HG03565 (cell line): ENCODE measurements around the gene ALPG.
"Not testable (repeated sequence)": the region's sequence is repeated elsewhere in the genome, so short reads cannot be mapped to it uniquely, and the experiment has no call there.

Experiments used
- ATAC-seq: cut with Tn5 transposase; IDR thresholded peaks from one replicate; pipeline ENCODE4 v1.9.1; 2021; ENCODE audit warnings: mild to moderate bottlenecking, moderate library complexity; ENCODE audit not compliant: unreplicated experiment

Gene ALPG

GRCh38 chr2:232376713-232377112 lies 29.9 kb upstream of the ALPG start:
- no peak for ATAC-seq

- no peak for ATAC-seq
Observed at GRCh38 chr2:232377319-232377718, 29.3 kb upstream of the ALPG start.

- no peak for ATAC-seq
Observed at GRCh38 chr2:232377841-232378734, 28.6 kb upstream of the ALPG start.

- ATAC-seq, result not testable (repeated sequence)
Observed at GRCh38 chr2:232378735-232379151, 27.9 kb upstream of the ALPG start, which contains the start of gene ALPP. ALPP (plus strand) TSS chr2:232378751; CDS start chr2:232378803, 52 bp downstream.

DNA sequence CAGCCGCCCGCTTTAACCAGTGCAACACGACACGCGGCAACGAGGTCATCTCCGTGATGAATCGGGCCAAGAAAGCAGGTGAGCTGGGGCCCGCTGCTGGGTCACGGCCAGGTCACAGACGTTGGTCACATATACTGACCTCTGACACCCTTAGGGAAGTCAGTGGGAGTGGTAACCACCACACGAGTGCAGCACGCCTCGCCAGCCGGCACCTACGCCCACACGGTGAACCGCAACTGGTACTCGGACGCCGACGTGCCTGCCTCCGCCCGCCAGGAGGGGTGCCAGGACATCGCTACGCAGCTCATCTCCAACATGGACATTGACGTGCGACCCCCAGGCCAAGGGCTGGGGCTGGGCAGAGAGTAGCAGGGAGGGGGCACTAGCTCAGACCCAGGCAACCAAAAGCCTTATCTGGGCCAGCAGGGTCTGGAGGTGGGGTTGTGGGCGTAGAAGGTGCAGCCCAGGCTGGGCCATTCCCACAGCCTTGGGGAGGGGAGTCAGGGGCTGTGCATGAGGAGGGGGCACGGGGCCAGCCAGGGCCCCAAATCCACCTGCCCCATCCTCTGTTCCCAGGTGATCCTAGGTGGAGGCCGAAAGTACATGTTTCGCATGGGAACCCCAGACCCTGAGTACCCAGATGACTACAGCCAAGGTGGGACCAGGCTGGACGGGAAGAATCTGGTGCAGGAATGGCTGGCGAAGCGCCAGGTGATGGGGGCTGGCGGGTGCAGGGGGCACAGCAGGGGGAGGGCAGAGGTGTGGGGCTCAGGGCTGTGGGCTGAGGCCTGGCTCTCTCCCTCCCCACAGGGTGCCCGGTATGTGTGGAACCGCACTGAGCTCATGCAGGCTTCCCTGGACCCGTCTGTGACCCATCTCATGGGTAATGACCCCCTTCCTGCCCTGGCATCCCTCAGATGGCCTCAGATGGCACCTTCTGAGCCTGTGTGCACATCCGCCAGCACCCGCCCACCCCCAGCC lies 26.7 kb upstream of the ALPG start:
- not testable (repeated sequence) for ATAC-seq

- ATAC-seq, result not testable (repeated sequence)
Observed at GRCh38 chr2:232381204-232382031, 25.2 kb upstream of the ALPG start.

GRCh38 chr2:232382331-232383225 lies 24.1 kb upstream of the ALPG start:
- no peak for ATAC-seq

DNA sequence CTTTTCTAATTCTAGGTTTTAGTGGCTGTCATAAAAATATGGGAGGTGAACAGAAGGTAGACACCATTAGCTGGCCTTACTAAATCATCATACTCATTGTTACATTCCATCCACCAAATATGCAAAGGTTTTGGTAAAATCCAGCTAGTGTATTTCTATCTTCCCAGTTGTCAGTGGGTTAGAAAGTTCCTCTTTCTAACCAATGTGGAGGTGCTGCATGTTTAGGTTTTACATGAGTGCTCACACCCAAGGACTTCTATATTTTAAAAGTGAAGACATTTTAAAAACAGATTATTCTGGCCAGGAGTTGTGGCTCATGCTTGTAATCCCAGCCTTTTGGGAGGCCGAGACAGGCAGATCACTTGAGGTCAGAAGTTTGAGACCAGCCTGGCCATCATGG lies 22.2 kb upstream of the ALPG start:
- ATAC-seq, result no peak

DNA sequence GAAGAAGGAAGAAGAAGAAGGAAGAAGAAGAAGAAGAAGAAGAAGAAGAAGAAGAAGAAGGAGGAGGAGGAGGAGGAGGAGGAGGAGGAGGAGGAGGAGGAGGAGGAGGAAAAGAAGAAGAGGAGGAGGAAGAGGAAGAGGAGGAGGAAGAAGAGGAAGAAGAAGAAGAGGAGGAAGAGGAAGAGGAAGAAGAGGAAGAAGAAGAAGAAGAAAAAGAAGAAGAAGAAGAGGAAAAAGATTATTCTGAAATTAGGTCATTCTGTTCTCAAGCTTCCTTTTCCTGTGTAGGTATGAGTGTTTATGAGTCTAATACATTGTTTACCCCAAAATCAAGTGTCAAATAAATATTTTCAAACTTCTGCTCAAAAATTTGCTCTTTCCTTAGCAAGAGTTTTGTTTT lies 21.6 kb upstream of the ALPG start:
- ATAC-seq, result not testable (repeated sequence)

- ATAC-seq, result no peak
Observed at GRCh38 chr2:232385660-232386489, 20.8 kb upstream of the ALPG start.

DNA sequence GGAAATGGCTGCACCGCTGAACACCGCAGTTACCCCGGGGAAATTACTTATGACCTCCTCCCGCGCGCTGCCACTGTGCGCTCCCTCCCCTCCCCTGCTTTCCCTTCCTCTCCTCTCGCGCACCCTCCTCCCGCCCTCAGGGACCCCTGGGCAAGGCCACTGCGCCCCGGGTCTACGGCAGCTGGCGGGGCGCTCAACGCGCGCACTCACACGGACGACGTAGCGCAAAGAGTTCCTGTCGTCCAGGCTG lies 20.2 kb upstream of the ALPG start:
- no peak for ATAC-seq

DNA sequence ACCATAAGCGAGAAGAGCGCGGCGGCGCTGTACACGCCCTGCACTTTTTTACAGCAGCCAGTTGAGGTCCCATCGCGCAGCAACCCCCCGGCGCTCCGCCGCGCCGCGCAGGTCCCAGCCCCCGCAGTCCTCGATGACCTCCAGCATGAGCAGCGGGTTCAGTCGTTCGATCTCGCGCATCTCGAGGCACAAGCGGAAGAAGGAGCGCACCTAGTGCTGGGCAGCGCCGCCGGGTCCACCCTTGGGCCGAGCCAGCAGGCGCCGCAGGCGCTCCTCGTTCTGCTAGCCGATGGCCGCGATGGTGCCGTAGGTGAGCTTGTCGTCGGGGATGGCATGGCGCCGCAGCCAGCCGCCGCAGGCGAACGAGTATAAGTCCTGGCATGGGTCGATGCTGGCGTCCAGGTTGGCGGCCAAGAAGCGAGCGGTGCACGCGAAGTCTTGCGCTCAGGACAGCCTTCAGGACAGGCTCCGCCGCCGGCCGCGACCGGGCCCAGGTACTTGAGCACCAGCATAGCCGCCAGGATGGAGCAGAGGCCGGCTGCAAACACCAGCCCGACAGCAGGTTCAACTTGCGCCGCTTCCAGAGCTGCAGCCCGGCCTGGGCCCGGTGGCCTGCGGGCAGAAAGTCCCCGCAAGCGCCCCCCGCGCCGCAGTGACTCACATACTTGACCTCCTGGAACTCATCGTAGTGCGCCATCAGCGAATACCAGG lies 19.7 kb upstream of the ALPG start:
- no peak for ATAC-seq

GRCh38 chr2:232387451-232388171 lies 19.0 kb upstream of the ALPG start:
- ATAC-seq, result no peak

GRCh38 chr2:232388324-232388891 lies 18.2 kb upstream of the ALPG start:
- ATAC-seq, result no peak

DNA sequence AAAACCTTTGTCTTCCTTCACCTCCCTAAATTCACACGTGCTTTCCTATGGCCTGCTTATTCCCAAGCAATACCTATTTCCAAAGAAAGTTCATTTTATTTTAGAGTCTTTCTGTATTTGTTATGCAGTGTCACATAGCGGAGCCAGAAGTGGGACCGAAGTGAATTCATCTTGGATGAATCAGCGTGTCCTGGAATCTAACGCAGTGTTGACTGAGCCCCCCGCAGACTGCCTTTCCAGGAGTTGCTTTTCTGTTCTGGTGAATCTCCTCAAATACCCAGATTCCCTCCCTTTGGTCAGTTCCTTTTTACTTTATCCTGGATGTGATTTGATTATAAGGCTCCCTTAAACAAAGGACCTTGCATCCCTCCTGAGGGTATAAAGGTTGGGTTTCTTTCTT lies 17.3 kb upstream of the ALPG start:
- no peak for ATAC-seq

DNA sequence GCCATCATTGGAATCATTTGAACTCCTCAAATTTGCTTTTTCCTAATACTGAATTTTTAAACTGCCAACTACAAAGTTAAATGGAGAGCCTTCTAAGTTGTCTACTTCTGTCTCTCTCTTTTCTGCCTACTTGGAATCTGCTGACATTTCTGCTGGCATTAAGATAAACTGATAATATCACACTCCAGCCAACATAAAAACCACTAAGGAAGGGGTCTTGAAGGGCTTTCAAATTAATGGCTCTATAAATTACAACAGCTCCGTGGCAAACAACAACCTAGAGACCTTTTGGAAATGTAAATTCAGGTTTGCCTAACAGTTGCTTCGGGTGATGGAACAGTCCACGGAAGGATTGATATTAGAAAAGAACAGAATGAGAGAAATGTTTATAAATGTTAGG lies 16.0 kb upstream of the ALPG start:
- ATAC-seq, result no peak

GRCh38 chr2:232393556-232393955 lies 13.1 kb upstream of the ALPG start:
- ATAC-seq, result no peak
